ENCODE measurements around the gene SCTR.

SCTR gene

DNA sequence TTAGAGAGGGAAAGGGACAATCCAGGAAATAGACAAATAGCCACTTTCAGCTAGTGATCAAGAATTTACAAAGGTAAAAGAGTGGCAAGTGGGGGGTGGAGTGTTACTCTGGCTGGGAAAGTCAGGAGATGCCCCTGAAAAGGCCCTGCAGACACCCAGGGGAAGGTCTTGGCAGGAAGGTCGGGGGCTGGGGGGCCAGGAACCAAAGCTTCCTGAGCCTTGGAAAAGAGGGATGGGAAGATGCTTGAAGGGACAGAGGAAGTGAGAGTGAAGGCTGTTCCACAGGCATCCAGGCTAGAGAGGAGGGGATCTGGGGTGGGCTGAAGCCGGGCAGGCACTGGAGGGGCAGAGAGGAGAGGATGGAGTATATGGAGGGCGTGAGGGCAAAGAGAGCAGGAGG is 96.5 kb downstream of the SCTR start:
- Mint-ChIP-seq H3K4me3 (no peak overlapping the region), H3K4me1 (no peaks in the 10 kb centered on the region), H3K9me3 (no peaks in the 10 kb centered on the region), H3K27ac (no peak overlapping the region), H3K36me3 (no peaks in the 10 kb centered on the region)
- ATAC-seq (no peak), DNase-seq (ENCODE audit: low spot score in 2 of 2) (no peak)

DNA sequence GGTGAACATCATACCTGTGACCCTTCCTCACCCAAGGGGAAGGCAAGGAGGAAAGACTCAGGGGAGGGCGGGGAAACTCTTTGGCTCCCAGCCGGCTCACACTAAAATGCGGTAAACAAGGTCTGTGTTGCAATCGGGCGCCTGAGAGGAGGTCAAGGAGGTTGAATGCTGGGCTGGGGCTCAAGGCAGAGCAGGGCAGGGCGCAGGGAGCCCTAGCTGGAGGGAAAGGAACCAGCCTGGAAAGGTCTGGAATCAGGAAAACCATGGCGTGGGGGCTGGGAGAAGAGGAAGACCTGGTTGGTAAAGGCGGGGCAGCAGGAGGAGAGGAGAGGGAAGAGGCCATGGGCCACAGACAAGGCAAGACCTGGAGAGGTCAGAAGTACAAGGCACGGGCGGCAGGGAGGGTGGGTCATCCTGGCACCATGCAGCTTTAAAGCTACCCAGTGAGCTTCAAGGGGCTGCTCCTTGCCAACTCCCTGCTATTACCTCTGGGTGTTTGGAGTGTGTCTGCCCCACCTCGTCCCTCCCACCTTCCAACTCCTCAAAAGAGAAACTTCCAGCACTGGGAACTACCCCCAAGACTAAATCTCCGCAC is 97.4 kb downstream of the SCTR start:
- ATAC-seq (no peak), DNase-seq (ENCODE audit: low spot score in 2 of 2) (no peak)
- Mint-ChIP-seq H3K4me1 (no peaks in the 10 kb centered on the region), H3K27ac (no peak overlapping the region), H3K9me3 (no peaks in the 10 kb centered on the region), H3K36me3 (no peaks in the 10 kb centered on the region), H3K4me3 (no peak overlapping the region)

DNA sequence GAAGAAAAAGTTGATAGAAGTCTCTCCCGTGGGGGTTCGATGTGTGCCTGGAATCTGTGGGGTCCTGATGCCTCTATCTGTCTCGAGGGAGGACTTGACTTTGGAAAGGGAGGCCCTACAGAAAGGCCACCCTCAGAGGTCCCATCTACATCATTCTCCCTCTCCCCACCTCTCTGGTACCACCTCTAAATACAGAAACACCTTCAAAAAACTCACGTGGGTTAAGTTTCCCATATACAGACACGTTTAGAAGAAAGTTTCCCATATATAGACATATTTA is 97.9 kb downstream of the SCTR start:
- no peak overlapping the region for H3K27ac Mint-ChIP-seq
- no peaks in the 10 kb centered on the region for H3K36me3 Mint-ChIP-seq
- H3K9me3 Mint-ChIP-seq, result no peaks in the 10 kb centered on the region
- DNase-seq (ENCODE audit: low spot score in 2 of 2) (no peak), ATAC-seq (no peak)
- H3K4me3 Mint-ChIP-seq, result no peak overlapping the region
- no peaks in the 10 kb centered on the region for H3K4me1 Mint-ChIP-seq

DNA sequence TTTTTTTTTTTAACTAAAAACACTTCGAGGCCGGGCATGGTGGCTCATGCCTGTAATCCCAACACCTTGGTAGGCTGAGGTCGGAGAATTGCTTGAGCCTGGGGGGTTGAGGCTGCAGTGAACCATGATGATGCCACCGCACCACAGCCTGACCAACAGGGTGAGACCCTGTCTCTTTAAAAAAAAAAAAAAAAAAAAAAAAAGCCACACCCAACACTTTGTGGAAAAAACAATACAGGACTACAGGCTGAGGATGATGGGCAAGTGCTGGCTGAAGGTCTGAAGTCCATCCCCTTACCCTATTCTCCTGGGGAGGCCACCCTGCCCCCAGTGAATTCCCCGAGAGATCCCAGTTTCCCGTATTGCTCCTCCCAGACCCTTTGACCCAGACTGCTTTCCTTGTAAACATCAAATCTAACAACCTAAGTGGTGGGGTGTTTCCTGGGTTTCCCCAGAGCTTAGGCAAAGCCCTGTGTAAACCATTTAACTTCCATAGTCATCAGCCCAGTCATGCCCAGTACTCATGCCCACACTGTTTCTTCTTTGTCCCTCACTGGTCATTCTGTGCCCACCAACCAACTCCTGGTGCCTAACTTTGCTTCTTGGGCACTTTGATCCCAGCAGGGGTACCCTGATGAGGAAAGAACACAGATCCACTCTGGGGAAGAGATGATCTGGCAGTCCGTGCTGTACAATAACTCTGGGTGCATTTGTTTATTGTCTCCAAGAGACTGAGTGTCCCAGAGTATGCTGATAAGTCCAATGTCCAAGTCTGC is 98.5 kb downstream of the SCTR start:
- ATAC-seq (no peak), DNase-seq (ENCODE audit: low spot score in 2 of 2) (no peak)
- Mint-ChIP-seq H3K27ac (no peak overlapping the region), H3K4me1 (no peaks in the 10 kb centered on the region), H3K4me3 (no peak overlapping the region), H3K36me3 (no peaks in the 10 kb centered on the region), H3K9me3 (no peaks in the 10 kb centered on the region)

DNA sequence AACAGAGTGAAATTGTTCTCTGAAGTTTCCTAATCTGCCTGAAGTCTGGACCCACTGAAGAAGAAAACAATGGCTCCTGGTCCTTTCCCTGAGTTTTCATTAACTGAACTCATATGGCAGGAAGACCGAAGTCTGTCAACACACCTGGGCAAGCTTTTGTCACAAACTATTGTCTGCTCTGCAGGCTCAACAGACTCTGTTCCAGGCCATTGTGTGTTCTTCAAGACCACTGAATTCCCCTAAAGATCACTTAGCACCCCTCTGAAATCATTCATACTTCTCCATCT is 99.2 kb downstream of the SCTR start:
- H3K4me3 Mint-ChIP-seq, result no peak overlapping the region
- no peak overlapping the region for H3K27ac Mint-ChIP-seq
- no peaks in the 10 kb centered on the region for H3K9me3 Mint-ChIP-seq
- ATAC-seq (no peak), DNase-seq (ENCODE audit: low spot score in 2 of 2) (no peak)
- H3K4me1 Mint-ChIP-seq, result no peaks in the 10 kb centered on the region
- no peaks in the 10 kb centered on the region for H3K36me3 Mint-ChIP-seq

DNA sequence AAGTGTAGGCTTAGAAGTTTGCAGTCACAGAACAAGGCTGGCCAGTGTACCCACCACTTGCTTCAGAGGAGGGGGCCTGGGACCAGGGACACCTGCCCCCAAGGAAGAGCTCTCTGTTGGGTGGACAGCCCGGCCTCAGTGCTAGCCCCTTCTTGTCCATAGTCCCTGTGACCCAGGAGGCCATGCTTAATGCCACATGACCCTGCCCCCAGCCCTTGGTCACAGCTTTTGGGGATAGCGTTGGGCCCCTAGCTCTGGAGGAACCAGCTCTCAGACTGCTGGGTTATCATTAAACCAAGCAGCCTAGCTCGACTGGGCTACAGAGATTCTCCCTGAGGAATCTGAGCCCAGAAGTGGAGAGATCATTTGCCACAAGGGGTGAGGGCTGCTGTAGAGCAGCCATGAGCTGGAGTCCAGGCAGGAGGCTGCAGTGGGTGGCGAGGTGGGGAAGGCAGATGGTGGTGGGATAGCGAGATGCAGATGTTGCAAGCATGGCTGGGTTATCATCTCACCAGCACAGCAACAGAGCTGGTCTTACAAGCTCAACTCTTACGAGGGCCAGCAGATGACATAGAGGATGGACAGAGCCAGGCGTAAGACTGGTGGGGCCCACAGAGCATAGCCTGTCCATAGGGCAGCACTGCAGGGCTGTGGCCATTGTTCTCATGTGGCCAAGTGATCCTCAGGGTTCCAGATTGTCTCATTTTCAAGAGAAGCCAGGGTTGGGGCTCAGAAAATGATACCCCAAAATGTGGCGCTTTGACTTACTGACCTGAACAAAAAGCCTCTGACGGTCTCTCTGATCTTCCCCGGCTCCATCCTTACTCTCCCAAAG is 99.8 kb downstream of the SCTR start:
- no peak overlapping the region for H3K4me3 Mint-ChIP-seq
- H3K27ac Mint-ChIP-seq, result no peak overlapping the region
- no peaks in the 10 kb centered on the region for H3K36me3 Mint-ChIP-seq
- H3K4me1 Mint-ChIP-seq, result no peaks in the 10 kb centered on the region
- no peaks in the 10 kb centered on the region for H3K9me3 Mint-ChIP-seq
- DNase-seq (ENCODE audit: low spot score in 2 of 2), result no peak
- ATAC-seq, result no peak

DNA sequence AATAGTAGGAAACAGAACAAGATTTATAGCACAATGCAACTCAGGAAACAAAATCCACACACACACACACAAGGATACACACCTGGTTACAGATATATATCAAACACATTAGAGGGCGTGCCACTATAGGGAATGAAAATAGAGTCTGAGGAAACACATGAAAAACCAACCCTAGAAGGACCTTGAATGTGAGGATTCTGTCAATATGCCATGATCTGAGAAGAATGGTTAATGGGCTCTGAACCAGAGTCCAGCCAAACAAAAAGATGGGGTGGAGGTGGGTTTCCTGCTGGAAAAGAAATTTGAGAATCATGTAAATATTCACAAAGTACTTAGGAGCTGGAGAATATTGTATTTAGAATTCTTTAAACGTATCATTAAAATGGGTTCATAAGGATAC is 100.5 kb downstream of the SCTR start:
- Mint-ChIP-seq H3K4me3 (no peak overlapping the region), H3K4me1 (no peaks in the 10 kb centered on the region), H3K9me3 (no peaks in the 10 kb centered on the region), H3K36me3 (no peaks in the 10 kb centered on the region), H3K27ac (no peak overlapping the region)
- ATAC-seq (no peak), DNase-seq (ENCODE audit: low spot score in 2 of 2) (no peak)

DNA sequence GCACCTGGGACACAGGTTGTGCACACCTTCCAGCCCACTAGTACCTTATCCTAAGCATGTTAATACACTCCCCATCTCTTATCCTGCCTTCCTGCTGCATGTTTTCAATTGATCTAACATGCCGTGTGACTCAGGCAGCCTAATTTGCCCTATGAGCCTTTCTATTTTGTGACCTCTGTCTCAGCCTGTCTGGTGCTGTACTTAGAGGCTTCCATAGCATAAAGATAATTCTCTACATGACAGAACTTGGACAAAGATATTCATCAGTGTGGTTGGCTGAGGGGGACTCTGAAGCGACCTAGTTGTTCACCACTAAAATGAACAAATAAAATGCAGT is 101.2 kb downstream of the SCTR start:
- no peak overlapping the region for H3K4me3 Mint-ChIP-seq
- no peaks in the 10 kb centered on the region for H3K9me3 Mint-ChIP-seq
- no peaks in the 10 kb centered on the region for H3K36me3 Mint-ChIP-seq
- no peak overlapping the region for H3K27ac Mint-ChIP-seq
- ATAC-seq, result no peak
- no peak for DNase-seq (ENCODE audit: low spot score in 2 of 2)
- no peaks in the 10 kb centered on the region for H3K4me1 Mint-ChIP-seq

DNA sequence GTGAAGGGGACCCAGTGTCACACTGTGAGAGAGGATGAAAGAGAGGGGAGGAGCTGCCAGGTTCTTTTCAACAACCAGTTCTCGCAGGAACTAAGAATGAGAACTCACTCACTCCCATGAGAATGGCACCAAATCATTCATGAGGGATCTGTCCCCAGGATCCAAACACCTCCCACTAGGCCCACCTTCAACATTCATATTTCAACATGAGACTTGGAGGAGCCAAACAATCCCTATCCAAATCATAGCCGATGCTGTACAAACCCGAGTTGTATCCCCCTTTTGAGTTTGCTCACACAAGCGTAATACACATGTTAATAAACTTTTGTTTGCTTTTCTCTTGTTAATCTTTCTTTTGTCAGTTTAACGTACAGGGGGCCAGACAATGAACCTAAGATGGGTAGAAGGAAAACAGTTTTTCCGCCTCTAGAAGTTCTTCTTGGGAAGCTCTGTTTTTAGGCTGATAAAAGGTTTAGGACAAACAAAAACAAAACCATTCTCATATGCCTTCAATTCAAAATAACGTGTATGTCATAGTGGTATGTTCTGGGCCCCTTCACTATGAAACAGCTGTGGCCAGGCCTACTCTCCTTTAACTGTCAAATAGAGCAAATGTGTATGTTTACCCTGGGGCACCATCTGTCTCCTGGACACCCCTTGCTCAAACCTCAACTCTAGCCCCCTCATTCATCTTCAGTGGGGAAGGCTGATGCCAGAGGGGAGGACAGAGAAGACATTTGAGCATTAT is 101.7 kb downstream of the SCTR start:
- H3K9me3 Mint-ChIP-seq, result no peaks in the 10 kb centered on the region
- H3K36me3 Mint-ChIP-seq, result no peaks in the 10 kb centered on the region
- H3K4me3 Mint-ChIP-seq, result no peak overlapping the region
- no peak for DNase-seq (ENCODE audit: low spot score in 2 of 2)
- H3K4me1 Mint-ChIP-seq, result no peaks in the 10 kb centered on the region
- no peak for ATAC-seq
- H3K27ac Mint-ChIP-seq, result no peak overlapping the region

DNA sequence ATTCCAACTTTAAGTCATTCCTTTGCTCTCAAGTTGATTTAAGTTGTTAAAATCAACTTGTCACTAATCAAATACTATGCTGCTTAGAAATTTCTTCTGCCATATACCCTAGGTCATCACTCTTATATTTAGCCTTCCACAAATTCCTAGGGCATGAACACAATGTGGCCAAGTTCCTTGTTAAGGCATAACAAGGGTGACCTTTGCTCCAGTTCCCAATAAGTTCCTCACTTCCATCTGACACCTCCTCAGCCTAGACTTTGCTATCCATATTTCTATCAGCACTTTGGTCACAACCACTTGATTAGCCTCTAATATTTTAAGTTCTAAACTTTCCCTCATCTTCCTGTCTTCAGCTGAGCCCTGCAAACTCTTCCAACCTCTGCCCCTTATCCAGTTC is 102.5 kb downstream of the SCTR start:
- Mint-ChIP-seq H3K4me3 (no peak overlapping the region), H3K36me3 (no peaks in the 10 kb centered on the region), H3K9me3 (no peaks in the 10 kb centered on the region), H3K27ac (no peak overlapping the region), H3K4me1 (no peaks in the 10 kb centered on the region)
- DNase-seq (ENCODE audit: low spot score in 2 of 2) (no peak), ATAC-seq (no peak)

DNA sequence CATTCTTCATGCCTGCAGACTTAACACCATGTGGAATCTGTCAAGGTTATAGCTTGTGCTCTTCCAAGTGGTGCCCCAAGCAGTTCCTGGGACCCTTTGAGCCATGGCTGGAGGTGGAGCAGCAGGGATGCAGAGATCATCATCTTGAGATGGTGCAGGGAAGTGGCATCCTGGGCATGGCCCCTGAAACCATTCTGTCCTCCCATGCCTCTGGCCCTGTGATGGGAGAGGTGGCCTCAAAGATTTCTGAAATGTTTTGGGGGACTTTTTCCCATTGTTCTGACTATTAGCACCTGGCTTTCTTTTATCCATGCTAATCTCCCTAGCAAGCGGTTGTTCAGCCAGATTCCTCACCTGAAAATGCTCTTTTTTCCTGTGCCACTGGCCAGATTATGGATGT is 103.0 kb downstream of the SCTR start:
- ATAC-seq (no peak), DNase-seq (ENCODE audit: low spot score in 2 of 2) (no peak)
- Mint-ChIP-seq H3K36me3 (no peaks in the 10 kb centered on the region), H3K9me3 (no peaks in the 10 kb centered on the region), H3K4me1 (no peaks in the 10 kb centered on the region), H3K4me3 (no peak overlapping the region), H3K27ac (no peak overlapping the region)

DNA sequence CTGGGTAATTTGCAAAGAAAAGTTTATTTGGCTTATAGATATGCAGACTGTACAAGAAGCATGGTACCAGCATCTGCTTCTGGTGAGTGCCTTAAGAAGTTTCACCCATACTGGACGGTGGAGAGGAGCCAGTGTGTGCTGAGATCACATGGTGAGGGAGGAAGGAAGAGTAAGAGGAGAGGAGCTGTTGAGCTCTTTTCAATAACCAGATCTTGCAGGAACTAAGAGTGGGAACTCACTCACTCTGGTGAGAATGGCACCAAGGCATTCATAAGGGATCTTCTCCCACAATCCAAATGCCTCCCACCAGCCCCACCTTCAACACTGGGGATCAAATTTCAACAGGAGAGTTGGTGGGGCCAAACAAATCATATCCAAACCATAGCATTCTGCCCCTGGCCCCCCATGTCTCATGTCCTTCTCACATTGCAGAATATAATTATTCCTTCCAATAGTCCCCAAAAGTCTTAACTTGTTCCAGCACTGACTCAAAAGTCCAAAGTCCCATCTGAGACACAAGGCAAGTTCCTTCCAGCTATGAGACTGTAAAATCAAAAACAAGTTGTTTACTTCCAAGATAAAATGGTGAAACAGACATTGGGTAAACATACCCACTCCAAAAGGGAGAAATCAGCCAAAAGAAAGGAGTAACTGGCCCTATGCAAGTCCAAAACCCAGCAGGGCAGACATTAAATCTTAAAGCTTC is 104.3 kb downstream of the SCTR start:
- no peaks in the 10 kb centered on the region for H3K4me1 Mint-ChIP-seq
- no peaks in the 10 kb centered on the region for H3K9me3 Mint-ChIP-seq
- H3K27ac Mint-ChIP-seq, result no peak overlapping the region
- DNase-seq (ENCODE audit: low spot score in 2 of 2) (no peak), ATAC-seq (no peak)
- no peaks in the 10 kb centered on the region for H3K36me3 Mint-ChIP-seq
- H3K4me3 Mint-ChIP-seq, result no peak overlapping the region

DNA sequence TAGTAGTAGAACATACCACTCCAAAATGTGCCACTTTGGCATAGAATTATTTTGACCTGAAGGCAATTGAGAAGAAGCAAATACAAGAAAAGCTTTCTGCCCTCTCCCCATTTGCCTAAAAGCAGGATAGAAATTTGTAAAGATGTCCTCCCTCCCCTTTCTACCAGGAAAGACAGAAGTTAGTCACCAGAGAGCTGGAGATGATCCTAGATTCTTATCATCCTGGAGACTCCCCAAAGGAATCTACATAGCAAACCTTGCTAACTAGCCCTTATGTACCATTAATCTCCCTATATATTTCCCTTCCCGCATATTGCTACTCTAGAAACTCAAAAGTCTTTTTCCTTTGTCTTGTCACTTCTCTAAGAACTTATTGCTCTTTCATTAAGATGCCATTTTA is 105.2 kb downstream of the SCTR start:
- H3K36me3 Mint-ChIP-seq, result no peaks in the 10 kb centered on the region
- H3K9me3 Mint-ChIP-seq, result no peaks in the 10 kb centered on the region

DNA sequence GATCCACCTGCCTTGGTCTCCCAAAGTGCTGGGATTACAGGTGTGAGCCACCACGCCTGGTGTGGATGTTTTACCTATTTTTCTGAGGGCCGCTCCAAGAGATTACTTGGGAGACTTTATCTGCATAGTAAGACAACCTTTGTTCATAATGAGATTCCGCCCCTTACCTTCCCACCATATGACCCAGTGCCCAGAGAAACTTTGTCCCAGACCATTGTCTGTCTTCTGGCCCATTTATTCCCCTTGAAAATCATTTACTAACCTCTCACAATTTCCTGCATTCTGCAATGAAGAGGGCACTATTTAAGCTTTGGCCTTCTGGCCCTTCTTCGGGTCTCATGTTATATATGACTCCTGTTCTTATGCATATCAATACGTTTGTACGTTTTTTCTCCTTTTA is 106.4 kb downstream of the SCTR start:
- no peak overlapping the region for H3K27ac Mint-ChIP-seq

More for the DNA sequence above, 105.2 kb downstream of the SCTR start:
- no peaks in the 10 kb centered on the region for H3K4me1 Mint-ChIP-seq
- no peak for ATAC-seq
- H3K27ac Mint-ChIP-seq, result no peak overlapping the region
- H3K4me3 Mint-ChIP-seq, result no peak overlapping the region
- no peak for DNase-seq (ENCODE audit: low spot score in 2 of 2)

DNA sequence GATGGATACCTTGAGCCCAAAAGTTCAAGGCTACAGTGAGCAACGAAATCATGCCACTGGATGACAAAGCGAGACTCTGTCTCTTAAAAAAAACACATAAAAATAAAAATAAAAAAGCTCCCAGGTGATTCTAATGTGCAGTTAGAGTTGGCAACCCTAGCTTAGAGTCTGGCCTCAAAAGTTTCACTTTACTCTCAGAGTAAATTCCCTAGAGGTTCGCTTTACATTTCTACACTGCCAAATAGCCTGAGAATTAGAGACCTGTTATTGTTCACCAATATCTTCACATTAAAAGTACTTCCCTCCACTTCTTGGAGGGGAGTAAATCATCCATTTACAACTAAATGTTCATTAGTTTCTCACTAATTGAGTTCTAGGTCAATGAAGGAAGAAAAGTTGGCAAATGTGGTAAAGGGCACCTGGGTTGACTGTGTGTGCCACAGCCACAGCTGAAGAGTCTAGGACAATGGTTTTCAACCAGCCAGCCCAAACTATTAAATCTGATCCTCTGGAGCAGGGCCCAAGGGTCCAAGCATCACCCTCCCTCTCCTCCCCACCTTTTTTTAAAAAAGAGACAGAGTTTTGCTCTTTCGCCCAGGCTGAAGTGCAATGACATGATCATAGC is 107.9 kb downstream of the SCTR start:
- DNase-seq (ENCODE audit: low spot score in 2 of 2), result no peak
- no peak overlapping the region for H3K4me3 Mint-ChIP-seq
- no peak for ATAC-seq
- no peak overlapping the region for H3K27ac Mint-ChIP-seq
- H3K9me3 Mint-ChIP-seq, result no peaks in the 10 kb centered on the region
- H3K4me1 Mint-ChIP-seq, result no peaks in the 10 kb centered on the region
- H3K36me3 Mint-ChIP-seq, result no peaks in the 10 kb centered on the region

More for the DNA sequence above, 106.4 kb downstream of the SCTR start:
- Mint-ChIP-seq H3K4me3 (no peak overlapping the region), H3K9me3 (no peaks in the 10 kb centered on the region), H3K36me3 (no peaks in the 10 kb centered on the region), H3K4me1 (no peaks in the 10 kb centered on the region)
- no peak for DNase-seq (ENCODE audit: low spot score in 2 of 2)
- no peak for ATAC-seq
